ENCODE measurements around the gene CRAMP1. TPM values are rescaled to one million over a fixed set of nuclear protein-coding genes. Genes with fewer than 3 reads are reported as not detected.
A peak's percentile ranks its signal among the peaks of the same experiment; 100 is the strongest.

CRAMP1 gene
- total RNA-seq, 6 donors from 2014 or later, result 16.3 to 57.6 (median 20.6) TPM

GRCh38 chr16:1641261-1641660 is 29.1 kb downstream of the CRAMP1 start:
- Histone ChIP-seq H3K27me3 (no peaks in the 10 kb centered on the region), H3K4me3 (no peak overlapping the region), H3K4me1 (peaks cover 0 to 17% (median 0%) of the 10 kb centered on the region in 4 donors), H3K36me3 (peaks cover 28 to 96% (median 74%) of the 10 kb centered on the region in 4 donors), H3K9me3 (no peaks in the 10 kb centered on the region), H3K27ac (no peak overlapping the region)
- WGBS, 2 donors, result 91 to 92% methylated on average over 12 of the region's 12 CpGs
- DNase-seq (no peak), ATAC-seq (ENCODE audit: low FRiP score in 2 of 2) (no peak)
- TF ChIP-seq POLR2A (IDR thresholded peaks at IDR 0.05) (no peak), POLR2AphosphoS5 (IDR thresholded peaks at IDR 0.05) (no peak), EP300 (IDR thresholded peaks at IDR 0.05) (no peak)
- TF ChIP-seq, protein P1, sequence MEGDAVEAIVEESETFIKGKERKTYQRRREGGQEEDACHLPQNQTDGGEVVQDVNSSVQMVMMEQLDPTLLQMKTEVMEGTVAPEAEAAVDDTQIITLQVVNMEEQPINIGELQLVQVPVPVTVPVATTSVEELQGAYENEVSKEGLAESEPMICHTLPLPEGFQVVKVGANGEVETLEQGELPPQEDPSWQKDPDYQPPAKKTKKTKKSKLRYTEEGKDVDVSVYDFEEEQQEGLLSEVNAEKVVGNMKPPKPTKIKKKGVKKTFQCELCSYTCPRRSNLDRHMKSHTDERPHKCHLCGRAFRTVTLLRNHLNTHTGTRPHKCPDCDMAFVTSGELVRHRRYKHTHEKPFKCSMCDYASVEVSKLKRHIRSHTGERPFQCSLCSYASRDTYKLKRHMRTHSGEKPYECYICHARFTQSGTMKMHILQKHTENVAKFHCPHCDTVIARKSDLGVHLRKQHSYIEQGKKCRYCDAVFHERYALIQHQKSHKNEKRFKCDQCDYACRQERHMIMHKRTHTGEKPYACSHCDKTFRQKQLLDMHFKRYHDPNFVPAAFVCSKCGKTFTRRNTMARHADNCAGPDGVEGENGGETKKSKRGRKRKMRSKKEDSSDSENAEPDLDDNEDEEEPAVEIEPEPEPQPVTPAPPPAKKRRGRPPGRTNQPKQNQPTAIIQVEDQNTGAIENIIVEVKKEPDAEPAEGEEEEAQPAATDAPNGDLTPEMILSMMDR (IDR thresholded peaks at IDR 0.05), result no peak

DNA sequence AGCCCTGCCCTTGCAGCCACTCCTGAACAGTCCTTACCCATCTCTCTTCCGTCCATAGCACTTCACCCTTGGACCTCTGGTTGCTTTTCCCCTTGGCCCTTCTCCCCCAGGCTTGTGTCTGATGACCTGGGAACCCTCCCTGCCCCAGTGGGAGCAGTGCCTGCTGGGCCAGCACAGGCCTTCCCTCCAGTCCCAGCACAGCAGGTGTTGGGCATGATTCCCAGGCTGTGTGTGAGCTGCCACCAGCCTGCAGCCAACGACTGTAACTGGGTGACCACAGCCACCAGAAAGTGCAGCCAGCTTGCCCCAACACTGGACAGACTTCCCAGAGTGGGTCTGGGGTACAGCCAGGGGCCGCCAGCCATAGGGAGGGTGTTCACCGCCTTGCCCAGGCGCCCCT is 30.0 kb downstream of the CRAMP1 start:
- no peak for ATAC-seq (ENCODE audit: low FRiP score in 2 of 2)
- Histone ChIP-seq H3K4me1 (peaks cover 0 to 17% (median 0%) of the 10 kb centered on the region in 4 donors), H3K27ac (no peak overlapping the region), H3K4me3 (no peak overlapping the region), H3K27me3 (no peaks in the 10 kb centered on the region), H3K9me3 (no peaks in the 10 kb centered on the region), H3K36me3 (peaks cover 28 to 89% (median 74%) of the 10 kb centered on the region in 4 donors)
- DNase-seq, result no peak
- no peak for TF ChIP-seq EP300 (IDR thresholded peaks at IDR 0.05)
- 96% methylated on average over 2 to 5 of the region's 5 CpGs for WGBS, 2 donors

DNA sequence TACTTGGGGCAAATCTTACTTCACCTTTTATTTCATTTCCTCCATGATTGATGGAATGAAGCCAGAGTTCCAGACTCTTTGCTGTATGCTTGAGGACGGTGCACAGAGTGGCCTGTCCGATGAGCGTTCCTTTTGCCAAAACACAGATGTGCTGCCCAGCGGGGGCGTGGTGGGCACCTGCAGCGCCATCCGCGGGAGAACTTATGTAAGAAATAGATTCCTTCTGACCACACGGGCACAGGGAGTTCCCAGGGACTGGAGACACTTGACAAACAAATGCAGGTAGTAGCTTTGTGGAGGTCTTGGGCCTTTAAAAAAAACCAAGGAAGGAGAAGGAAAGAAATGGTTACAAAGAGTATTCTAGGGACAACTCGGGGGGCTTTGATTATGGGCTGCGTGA is 30.6 kb downstream of the CRAMP1 start:
- no peak overlapping the region for H3K27ac ChIP-seq
- WGBS, 2 donors, result 96% methylated on average over 11 of the region's 11 CpGs
- no peak for TF ChIP-seq POLR2AphosphoS5 (IDR thresholded peaks at IDR 0.05)
- DNase-seq (no peak), ATAC-seq (ENCODE audit: low FRiP score in 2 of 2) (no peak)
- H3K4me1 ChIP-seq, result peaks cover 0 to 17% (median 0%) of the 10 kb centered on the region in 4 donors
- H3K4me3 ChIP-seq, result no peak overlapping the region
- H3K36me3 ChIP-seq, result peaks cover 25 to 85% (median 70%) of the 10 kb centered on the region in 4 donors
- H3K27me3 ChIP-seq, result no peaks in the 10 kb centered on the region
- no peaks in the 10 kb centered on the region for H3K9me3 ChIP-seq

- ATAC-seq (ENCODE audit: low FRiP score in 2 of 2) (no peak), DNase-seq (no peak)
- no peaks in the 10 kb centered on the region for H3K9me3 ChIP-seq
- H3K36me3 ChIP-seq, result peaks cover 18 to 77% (median 62%) of the 10 kb centered on the region in 4 donors
- no peak overlapping the region for H3K4me3 ChIP-seq
- H3K27me3 ChIP-seq, result no peaks in the 10 kb centered on the region
- TF ChIP-seq POLR2AphosphoS5 (IDR thresholded peaks at IDR 0.05), result no peak
- TF ChIP-seq, protein P1 (IDR thresholded peaks at IDR 0.05), result no peak
- no peak for TF ChIP-seq EP300 (IDR thresholded peaks at IDR 0.05)
- no peak for TF ChIP-seq POLR2A (IDR thresholded peaks at IDR 0.05)
- peaks cover 0 to 17% (median 0%) of the 10 kb centered on the region in 4 donors for H3K4me1 ChIP-seq
- WGBS, 2 donors, result 93 to 97% methylated on average over 12 of the region's 12 CpGs
- no peak overlapping the region for H3K27ac ChIP-seq
Observed at GRCh38 chr16:1643521-1643920, 31.4 kb downstream of the CRAMP1 start.

DNA sequence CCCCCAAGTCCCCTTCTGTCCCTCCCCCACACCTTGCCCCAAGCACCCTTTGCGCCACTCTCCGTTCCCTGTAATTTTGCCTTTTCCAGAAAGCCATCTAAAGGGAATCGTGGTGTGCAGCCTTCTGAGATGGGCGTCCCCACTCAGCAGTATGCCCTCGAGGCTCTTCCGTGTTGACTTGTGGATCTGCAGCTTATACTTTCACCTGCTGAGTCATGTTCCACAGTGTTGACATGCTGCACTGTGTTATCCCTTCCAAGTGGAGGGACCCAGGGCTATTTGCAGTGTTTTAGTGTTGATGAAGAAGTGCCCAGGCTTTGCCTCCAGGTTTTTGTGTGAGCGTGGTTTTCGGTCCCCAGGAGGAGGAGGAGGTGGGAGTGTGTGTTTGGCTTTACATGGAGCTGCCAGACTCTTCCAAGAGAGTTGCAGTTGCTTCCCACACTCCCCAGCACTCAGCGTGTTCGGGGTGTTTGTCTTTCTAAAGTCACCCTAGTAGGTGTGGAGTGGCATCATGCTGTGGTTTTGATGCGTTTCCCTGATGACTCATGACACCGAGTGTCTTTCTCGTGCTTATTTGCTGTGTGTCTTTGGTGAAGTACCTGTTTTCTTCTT is 33.9 kb downstream of the CRAMP1 start:
- ATAC-seq (ENCODE audit: low FRiP score in 2 of 2), result no peak
- Histone ChIP-seq H3K4me1 (peaks cover 0 to 8% (median 0%) of the 10 kb centered on the region in 4 donors), H3K4me3 (no peak overlapping the region), H3K36me3 (peaks cover 12 to 63% (median 42%) of the 10 kb centered on the region in 4 donors), H3K9me3 (no peaks in the 10 kb centered on the region), H3K27ac (peak overlapping the region in 2 of 4 donors; percentile 6 to 21), H3K27me3 (no peaks in the 10 kb centered on the region)
- 68 to 74% methylated on average over 13 of the region's 13 CpGs for WGBS, 2 donors
- DNase-seq, result peak in 1 of 2 donors; percentile 31
- TF ChIP-seq POLR2AphosphoS5 (IDR thresholded peaks at IDR 0.05) (no peak), POLR2A (IDR thresholded peaks at IDR 0.05) (no peak), EP300 (IDR thresholded peaks at IDR 0.05) (no peak)
- TF ChIP-seq, protein P1 (IDR thresholded peaks at IDR 0.05), result no peak

DNA sequence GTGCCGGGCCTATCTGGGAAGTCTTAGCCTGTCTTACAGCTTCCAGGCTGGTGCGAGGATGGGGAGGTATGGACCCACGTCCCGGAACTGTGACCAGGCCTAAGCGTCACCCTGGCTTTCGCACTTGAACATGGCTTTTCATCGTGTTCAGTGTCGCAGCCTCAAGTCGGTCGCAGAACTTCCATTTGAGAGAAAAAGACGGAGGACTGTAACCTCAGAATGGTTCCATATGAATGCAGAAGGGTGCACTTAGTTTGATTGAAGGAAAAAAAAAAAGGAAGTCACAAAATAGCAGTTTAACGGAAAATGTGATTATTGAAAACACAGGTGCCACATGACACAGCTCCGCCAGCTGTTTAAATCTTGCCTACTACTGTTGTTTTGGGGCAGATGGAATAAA is 35.7 kb downstream of the CRAMP1 start:
- no peak for ATAC-seq (ENCODE audit: low FRiP score in 2 of 2)
- no peak for TF ChIP-seq EP300 (IDR thresholded peaks at IDR 0.05)
- TF ChIP-seq, protein P1 (IDR thresholded peaks at IDR 0.05), result no peak
- no peak for TF ChIP-seq POLR2AphosphoS5 (IDR thresholded peaks at IDR 0.05)
- TF ChIP-seq POLR2A (IDR thresholded peaks at IDR 0.05), result no peak
- H3K9me3 ChIP-seq, result no peaks in the 10 kb centered on the region
- no peak overlapping the region for H3K27ac ChIP-seq
- H3K4me3 ChIP-seq, result no peak overlapping the region
- no peak for DNase-seq
- no peaks in the 10 kb centered on the region for H3K27me3 ChIP-seq
- peaks cover under 1 to 53% (median 30%) of the 10 kb centered on the region in 4 donors for H3K36me3 ChIP-seq
- WGBS, 2 donors, result 86 to 90% methylated on average over 13 of the region's 13 CpGs
- no peaks in the 10 kb centered on the region for H3K4me1 ChIP-seq
